Measurements from ENCODE around the gene ACACA. TPM values are rescaled to one million over a fixed set of nuclear protein-coding genes. Genes with fewer than 3 reads are reported as not detected.
"Not testable (repeated sequence)": the region's sequence is repeated elsewhere in the genome, so short reads cannot be mapped to it uniquely, and the experiment has no call there.

ACACA gene
- total RNA-seq: 44.8 and 59.5 TPM in 2 replicates

DNA sequence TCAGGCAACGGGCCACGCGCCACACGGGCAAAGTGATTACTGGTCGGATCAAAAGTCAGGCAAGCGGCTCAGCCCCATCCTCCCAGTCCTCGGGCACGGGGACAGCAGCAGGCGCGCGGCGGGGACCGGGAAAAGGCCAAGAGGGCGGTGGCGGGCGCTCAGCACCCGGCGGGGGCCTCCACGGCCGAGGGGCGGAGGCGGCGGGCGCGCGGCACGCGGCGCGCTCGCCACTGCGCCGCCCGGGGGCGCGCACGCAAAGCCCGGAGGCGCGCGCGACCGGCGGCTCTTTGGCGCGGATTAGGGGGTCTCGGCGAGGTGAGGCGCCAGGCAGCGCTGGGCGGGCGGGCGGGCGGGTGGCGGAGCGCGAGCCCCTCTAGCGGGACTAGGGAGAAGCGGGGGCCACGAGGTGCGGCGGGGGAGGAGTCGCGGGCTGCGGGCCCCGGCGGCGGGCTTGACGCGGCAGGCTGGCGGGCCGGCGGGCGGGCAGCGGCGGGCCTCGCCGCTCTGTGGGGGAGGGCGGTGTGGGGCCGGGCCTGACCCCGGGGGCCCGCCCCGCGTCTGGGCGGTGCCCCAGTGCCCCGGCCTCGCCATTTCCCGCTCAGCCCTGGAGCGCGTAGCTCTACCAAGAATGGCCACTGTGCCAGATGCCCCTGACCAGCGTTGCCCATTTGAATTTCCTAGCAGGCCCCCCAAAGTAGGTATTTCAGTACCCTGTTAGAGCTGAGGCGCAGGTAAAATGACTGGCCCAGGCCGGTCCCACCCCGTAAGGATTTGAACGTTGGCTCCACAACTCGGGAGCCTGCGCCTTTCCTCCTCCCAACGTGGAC lies at the start of gene ACACA, which contains the start of gene TADA2A:
Gene ACACA (minus strand): TSS at position 202 of the 827 bp plus-strand sequence. CDS start 537 bp downstream, outside the sequence.
Gene TADA2A (plus strand): TSS at position 252 of the 827 bp plus-strand sequence. CDS start 4,480 bp downstream, outside the sequence.
- DNase-seq (ENCODE audit: low read depth) (peak; percentile 55), FAIRE-seq (no peak)
- TF ChIP-seq, protein P1, sequence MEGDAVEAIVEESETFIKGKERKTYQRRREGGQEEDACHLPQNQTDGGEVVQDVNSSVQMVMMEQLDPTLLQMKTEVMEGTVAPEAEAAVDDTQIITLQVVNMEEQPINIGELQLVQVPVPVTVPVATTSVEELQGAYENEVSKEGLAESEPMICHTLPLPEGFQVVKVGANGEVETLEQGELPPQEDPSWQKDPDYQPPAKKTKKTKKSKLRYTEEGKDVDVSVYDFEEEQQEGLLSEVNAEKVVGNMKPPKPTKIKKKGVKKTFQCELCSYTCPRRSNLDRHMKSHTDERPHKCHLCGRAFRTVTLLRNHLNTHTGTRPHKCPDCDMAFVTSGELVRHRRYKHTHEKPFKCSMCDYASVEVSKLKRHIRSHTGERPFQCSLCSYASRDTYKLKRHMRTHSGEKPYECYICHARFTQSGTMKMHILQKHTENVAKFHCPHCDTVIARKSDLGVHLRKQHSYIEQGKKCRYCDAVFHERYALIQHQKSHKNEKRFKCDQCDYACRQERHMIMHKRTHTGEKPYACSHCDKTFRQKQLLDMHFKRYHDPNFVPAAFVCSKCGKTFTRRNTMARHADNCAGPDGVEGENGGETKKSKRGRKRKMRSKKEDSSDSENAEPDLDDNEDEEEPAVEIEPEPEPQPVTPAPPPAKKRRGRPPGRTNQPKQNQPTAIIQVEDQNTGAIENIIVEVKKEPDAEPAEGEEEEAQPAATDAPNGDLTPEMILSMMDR (IDR thresholded peaks at IDR 0.05; ENCODE audit: insufficient read depth, low read length, severe bottlenecking): no peak
- peak within 1 kb of the TSS; percentile 68 for H3K4me3 ChIP-seq (ENCODE audit: low read depth, low read length)
- H3K36me3 ChIP-seq (ENCODE audit: control insufficient read depth, insufficient read depth, low read length): peaks cover 4% of the 10 kb centered on the region
- no peaks in the 10 kb centered on the region for H3K27me3 ChIP-seq (ENCODE audit: control insufficient read depth, insufficient read depth, low read length)

DNA sequence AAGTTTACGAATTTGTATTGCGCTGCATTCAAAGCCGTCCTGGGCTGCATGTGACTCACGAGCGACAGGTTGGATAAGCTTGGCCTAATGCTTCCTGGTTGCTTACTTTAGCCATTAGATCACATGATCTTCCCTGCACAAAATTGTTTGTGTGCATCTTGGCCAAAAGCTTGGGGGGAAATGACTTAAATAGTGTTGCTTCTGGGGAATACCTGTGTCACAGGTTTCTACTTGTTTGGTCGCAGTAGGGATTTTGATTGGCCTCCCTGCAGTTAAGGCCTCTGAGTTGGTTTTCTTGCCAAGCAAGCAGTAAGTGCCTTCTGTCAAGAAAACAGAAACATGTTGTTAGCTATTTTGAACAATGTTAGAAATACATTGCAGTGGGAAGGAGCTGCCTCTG lies 43.5 kb upstream of the ACACA start:
- TF ChIP-seq, protein P1 (IDR thresholded peaks at IDR 0.05; ENCODE audit: insufficient read depth, low read length, severe bottlenecking): no peak
- H3K4me3 ChIP-seq (ENCODE audit: low read depth, low read length): no peak overlapping the region
- no peaks in the 10 kb centered on the region for H3K36me3 ChIP-seq (ENCODE audit: control insufficient read depth, insufficient read depth, low read length)
- no peak for FAIRE-seq
- peak; percentile 95 for DNase-seq (ENCODE audit: low read depth)
- no peaks in the 10 kb centered on the region for H3K27me3 ChIP-seq (ENCODE audit: control insufficient read depth, insufficient read depth, low read length)

DNA sequence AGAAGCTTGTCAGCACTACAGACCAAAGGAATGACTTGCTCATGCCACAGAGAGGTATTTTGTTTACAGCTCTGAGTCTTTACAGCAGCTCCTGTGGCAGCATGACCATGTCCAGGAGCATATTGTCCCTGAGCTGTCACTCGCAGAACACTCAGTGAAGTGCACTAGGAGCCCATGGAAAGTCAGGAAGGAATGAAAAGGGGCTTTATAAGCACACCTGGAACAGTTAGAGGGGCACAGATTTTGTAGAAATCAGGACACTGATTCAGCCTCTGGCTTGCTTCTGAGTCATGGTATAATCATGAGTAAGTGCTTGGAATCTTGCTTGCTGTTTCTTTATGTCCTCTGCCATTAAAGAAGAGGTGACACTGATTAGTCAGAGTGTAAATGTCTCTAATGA lies 41.0 kb upstream of the ACACA start:
- no peak for FAIRE-seq
- peak; percentile 78 for DNase-seq (ENCODE audit: low read depth)
- H3K4me3 ChIP-seq (ENCODE audit: low read depth, low read length): no peak overlapping the region
- H3K36me3 ChIP-seq (ENCODE audit: control insufficient read depth, insufficient read depth, low read length): no peaks in the 10 kb centered on the region
- no peaks in the 10 kb centered on the region for H3K27me3 ChIP-seq (ENCODE audit: control insufficient read depth, insufficient read depth, low read length)
- TF ChIP-seq, protein P1 (IDR thresholded peaks at IDR 0.05; ENCODE audit: insufficient read depth, low read length, severe bottlenecking): no peak

DNA sequence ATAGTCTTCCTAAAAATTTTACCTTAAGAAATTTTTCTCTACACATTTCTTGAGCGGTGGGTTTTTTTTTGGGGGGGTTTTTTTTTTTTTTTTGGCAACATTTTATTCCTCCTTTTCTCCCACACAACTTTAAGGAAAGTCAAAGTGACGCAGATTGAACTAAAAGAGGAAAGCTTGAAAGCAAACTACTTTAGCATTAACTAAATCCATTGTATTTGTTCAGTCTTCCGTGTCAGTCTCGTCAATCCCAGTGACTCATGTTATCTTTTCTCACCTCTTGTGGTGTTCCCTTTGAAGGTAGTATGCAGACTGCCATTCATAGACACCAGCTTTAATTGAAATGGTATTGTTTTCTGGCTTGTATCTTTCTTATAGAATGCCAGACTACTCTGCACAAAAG lies 39.4 kb upstream of the ACACA start:
- no peak overlapping the region for H3K4me3 ChIP-seq (ENCODE audit: low read depth, low read length)
- DNase-seq (ENCODE audit: low read depth) (peak; percentile 91), FAIRE-seq (no peak)
- no peaks in the 10 kb centered on the region for H3K27me3 ChIP-seq (ENCODE audit: control insufficient read depth, insufficient read depth, low read length)
- TF ChIP-seq, protein P1 (IDR thresholded peaks at IDR 0.05; ENCODE audit: insufficient read depth, low read length, severe bottlenecking): no peak
- peaks cover 5% of the 10 kb centered on the region for H3K36me3 ChIP-seq (ENCODE audit: control insufficient read depth, insufficient read depth, low read length)

DNA sequence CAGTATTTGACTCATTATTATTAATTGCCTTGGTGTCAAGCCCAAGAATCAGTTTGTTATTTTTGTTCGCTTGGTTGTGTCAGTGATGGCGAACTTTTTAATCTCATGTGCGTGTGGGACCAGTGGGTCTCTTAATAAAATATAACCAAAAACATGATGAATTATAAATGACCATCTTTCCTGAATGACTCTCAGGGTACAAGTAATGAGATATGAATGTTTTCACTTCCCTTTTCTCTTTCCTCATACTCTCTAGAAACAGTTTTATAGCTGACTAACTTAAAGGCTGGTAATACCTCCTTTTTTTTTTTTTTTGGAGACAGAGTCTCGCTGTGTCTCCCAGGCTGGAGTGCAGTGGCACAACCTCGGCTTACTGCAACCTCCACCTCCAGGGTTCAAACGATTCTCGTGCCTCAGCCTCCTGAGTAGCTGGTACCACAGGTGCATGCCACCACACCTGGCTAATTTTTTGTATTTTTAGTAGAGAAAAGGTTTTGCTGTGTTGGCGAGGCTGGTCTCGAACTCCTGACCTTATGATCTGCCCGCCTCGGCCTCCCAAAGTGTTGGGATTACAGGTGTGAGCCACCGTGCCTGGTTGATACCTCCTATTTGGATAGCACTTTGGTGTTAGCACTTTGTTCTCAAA lies 34.9 kb upstream of the ACACA start:
- H3K27me3 ChIP-seq (ENCODE audit: control insufficient read depth, insufficient read depth, low read length); FAIRE-seq; H3K4me3 ChIP-seq (ENCODE audit: low read depth, low read length); DNase-seq (ENCODE audit: low read depth); H3K36me3 ChIP-seq (ENCODE audit: control insufficient read depth, insufficient read depth, low read length): not testable (repeated sequence)

DNA sequence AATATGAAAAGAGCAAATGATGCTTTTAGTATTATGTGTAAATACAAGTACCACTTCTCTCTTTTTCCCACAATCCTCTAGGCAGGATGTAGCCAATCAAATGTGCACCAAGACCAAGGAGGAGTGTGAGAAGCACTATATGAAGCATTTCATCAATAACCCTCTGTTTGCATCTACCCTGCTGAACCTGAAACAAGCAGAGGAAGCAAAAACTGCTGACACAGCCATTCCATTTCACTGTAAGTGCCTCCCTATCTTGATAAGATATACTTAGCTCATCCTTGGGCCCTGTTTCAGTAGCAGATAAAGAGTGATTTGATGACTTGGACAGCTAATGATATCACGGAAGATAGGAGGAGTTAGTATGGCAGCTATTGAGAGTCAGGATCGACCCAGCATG lies 33.8 kb upstream of the ACACA start:
- peaks cover 9% of the 10 kb centered on the region for H3K36me3 ChIP-seq (ENCODE audit: control insufficient read depth, insufficient read depth, low read length)
- TF ChIP-seq, protein P1 (IDR thresholded peaks at IDR 0.05; ENCODE audit: insufficient read depth, low read length, severe bottlenecking): no peak
- DNase-seq (ENCODE audit: low read depth): no peak
- no peaks in the 10 kb centered on the region for H3K27me3 ChIP-seq (ENCODE audit: control insufficient read depth, insufficient read depth, low read length)
- no peak for FAIRE-seq
- no peak overlapping the region for H3K4me3 ChIP-seq (ENCODE audit: low read depth, low read length)

Measured in bronchial epithelial cell (primary cell).